HG03460 (cell line): ENCODE measurements around the gene MAPK8IP3.

Experiments
- ATAC-seq: cut with Tn5 transposase; IDR thresholded peaks from one replicate; pipeline ENCODE4 v1.9.1; 2021; ENCODE audit not compliant: unreplicated experiment

The MAPK8IP3 gene

DNA sequence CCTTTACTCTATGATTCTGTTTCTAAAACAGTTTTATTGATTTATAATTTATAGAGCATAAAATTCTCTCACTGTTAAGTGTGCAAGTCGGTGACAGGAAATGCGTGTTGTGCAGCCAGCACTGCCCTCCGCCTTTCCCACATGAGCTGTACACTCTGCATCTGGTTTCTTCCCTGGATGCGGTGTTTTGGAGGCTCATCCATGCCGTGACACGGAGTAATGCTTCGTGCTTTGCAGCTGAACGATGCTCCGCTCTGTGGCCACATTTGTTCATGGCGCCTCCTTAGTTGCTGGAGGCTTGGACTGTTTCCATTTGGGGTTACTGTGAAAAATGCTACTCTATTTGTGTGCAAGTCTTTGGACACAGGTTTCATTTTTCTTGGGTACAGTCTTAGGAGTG is 94.7 kb downstream of the MAPK8IP3 start:
- ATAC-seq = no peak

DNA sequence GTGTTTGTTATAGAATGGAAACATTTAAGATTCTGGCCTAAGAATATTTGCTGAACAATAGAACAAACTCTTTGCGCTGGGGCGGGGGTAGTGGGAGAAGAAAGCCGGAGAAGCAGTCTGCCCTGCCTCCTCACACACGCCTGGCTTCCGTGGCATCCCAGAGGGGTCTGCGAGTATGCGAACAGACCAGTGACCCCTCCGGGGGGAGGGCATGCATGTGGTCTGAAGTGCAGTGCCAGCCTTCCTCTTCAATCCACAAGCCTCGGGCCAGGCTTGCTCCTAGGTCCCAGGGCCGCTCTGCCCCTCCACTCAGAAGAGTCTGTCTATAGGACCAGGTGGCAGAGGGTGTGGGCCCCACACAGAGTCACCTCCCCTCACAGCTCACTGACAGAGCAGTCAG is 101.6 kb downstream of the MAPK8IP3 start:
- no peak for ATAC-seq

DNA sequence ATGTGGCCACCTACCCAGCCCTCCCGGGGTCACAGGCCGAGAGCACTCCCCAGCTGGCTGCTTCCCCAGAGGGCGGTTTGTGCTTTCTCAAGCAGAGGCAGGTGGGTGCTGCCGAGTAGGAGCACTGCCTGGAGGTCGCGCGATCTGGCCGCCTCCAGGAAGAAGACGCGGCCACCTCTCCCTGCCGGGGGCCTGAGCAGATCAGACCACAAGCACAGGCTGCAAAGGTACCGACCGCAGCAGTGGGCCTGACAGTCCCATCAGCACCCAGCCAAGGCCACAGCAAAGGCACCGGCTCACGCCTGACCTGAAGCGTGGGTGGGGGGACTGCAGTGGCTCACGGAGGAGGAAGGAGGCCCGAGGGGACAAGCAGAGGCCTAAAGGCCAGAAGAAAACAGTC is 102.7 kb downstream of the MAPK8IP3 start:
- no peak for ATAC-seq

DNA sequence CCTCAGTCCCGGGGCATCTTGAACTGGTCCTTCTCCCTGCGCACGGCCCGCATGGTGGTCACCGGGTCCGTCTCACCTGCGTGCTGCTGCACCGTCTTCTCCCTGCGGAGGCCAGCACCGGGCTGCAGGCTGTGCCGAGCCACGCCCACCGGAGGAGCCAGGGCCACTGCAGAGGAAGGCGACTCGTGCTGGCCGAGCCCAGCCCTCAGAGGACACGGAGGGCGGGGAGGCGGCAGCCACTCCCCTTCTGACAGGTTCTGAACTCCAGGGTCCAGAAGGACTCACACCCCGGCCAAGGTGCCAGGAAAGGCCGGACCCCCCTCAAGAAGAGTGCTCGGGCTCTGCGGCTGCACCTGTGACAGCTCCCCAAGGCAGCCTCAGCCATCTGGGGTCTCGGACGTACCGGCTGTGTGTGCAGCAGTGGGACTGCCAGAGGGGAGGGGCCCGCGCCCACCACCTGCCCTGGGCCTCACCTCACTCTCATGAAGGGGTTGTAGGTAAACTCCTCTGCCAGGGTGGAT is 103.3 kb downstream of the MAPK8IP3 start:
- no peak for ATAC-seq

DNA sequence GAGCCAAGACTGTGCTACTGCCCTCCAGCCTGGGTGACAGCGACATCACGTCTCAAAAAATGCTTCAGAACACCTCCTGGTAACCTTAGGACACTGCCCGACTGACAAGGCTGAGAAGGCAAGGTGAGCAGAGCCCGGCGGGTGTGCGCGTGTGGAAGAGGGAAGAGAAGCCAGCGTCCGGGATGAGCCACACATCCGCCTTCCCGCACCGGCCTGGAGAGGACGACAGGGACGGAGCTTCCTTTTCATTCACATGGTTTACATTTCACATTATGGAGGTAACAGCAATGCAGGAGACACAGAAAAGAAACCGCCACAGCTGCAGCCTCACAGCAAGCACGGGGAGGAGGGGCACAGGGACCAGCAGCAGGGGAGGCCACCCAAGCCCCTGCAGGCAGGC is 104.1 kb downstream of the MAPK8IP3 start:
- no peak for ATAC-seq

DNA sequence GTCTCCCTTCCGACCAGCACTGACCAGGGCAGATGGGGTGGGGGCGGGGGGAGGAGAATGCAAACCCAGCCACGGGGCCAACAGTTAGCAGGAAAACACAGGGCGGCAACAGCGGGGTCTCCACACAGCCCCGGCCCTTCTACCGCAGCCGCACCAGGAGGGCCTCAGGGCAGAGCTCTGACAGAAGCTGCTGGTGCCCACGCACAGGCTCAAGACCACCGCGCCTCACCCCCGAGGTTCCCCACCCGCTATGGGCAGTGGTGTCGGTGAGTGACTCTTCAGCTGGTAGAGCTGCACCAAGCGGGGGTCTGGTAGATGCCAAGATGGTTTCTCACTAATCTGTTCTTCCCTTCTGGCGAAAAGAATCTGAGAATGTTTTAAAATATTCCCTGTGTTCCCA is 104.5 kb downstream of the MAPK8IP3 start:
- no peak for ATAC-seq

DNA sequence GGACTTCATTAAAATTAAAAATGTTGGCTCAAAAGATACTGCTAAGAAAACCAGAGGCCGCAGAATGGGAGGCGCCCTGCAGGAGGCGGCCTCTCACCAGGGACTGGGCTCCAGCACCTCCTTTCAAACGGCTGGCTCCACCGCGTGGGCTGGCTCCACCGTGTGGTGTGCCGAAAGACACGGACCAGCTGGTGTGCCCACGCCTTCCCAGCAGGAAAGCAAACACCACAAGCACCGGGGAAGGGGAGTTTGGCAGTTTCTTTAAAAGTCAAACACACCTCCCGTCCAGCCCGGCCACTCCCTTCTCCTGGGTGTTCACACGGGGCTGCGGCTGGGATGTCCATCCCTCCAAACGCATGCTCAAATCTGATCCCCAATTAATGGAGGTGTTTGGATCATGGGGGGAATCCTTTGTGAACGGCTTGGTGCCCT is 106.8 kb downstream of the MAPK8IP3 start:
- ATAC-seq = no peak

DNA sequence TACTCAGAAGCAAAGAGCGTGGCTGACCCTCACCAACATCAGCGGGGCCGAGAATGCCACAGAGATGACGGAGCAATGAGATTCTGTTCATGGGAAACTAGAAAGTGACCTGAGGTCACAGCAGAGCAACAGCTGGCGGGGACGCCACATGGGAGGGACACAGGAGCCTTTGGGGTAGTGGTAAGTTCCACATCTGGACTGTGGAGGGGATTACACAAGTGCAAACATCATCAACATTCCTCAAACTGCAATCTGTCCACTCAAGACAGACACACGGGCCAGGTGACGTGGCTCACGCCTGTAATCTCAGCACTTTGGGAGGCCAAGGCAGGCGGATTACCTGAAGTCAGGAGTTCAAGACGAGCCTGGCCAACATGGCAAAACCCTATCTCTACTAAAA is 109.5 kb downstream of the MAPK8IP3 start:
- no peak for ATAC-seq

DNA sequence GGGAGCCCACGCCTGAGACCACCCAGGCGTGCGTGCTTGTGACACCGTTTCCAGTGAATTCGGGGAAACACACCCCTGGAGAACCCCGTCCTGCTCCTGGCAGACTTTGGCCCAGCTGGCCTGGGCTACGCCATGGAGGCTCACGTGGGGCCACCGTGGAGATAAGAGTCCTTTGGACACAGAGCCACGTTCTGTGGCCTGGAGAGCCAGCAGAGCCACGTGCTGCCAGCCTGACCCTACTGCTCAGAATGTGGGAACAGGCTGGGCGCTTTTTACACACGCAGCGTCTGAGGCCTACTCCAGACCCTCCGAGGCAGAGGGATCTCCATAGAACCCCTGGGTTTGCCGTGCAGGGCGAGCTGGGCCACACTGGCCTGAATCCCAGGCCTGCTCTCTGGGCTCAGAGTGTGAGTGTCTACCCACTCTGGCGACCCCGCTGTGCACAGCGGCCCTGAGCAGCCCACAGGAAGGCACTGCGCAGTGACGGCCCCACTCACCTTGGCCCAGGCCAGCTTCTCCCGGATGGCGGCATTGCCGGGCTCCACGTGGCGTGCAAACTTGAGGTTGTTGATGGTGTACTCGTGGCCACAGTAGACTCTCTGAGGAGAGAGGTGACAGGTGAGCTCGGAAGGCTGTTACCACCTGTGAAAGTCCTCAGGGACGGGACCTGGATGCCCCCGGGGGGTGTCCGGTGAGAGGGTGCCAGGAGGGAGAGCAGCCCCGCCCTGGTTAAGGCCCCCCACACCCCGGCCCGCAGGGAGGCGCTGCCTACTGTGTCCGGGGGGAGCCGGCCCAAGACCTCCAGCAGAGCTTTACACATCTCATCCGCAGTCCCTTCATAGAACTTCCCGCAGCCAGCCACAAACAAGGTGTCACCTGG is 110.6 kb downstream of the MAPK8IP3 start:
- ATAC-seq = no peak

DNA sequence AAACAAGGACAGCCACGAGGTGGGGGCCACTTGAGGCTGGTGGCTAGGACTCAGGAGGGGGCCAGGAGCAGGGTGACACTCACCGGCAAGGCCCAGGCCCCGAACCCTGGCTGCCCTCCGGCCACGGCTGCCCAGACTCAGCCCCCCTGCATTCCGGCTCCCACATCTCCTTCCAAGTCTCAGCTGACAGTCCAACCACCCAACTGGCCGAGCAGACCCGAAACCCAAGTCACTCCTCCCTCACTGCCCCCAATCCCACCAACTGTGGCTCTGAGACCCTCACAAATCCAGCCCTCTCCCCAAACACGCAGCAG is 111.2 kb downstream of the MAPK8IP3 start:
- ATAC-seq = no peak

DNA sequence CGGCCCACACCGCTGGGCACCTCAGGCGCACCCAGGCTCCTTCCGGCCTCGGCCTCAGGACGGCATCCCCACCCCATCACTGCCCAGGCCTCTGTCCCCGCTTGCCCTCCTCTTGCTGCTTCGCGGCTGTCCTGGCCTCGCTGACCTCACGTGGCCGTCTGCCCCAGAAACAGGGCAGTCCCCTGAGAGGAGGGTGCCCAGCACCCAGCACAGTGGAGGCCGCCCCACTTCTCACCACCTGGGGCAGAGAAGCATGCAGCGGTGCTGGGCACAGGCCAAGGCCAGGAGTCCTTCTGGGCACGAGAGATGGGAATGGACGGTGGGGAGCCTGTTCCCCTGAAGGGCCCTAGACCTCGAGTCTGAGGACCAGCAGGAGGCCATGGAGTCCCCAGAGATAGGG is 111.7 kb downstream of the MAPK8IP3 start:
- no peak for ATAC-seq

DNA sequence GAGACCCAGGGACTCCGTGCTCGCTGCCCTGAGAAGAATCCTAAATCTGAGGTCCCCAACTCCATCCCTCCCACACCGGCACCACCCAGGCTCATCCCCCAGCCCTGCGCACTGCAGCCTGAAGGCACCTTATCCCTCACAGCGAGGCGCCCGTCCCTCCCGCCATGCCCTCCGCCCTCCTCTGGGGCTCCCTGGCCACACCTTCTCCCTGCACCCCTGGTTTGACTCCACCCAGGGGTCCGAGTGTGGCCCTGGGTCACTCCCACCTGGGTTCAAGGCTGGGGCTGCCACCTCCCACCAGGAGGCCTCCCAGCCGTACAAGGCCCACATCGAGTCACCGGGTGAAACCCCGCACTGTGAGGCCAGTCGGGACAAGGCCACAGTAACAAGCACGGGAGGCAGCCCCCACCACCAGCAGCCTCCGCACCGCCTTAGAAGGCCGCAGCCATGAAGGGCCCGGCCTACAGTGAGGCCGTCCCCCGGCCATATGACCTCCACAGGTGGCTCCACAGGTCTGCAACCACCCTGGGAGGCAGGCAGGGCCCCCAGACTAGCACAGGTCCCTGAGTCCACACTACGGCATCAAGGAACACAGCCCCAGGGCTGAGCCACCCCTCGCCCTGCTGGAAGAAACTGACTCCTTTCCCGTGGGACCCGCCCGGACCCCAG is 112.3 kb downstream of the MAPK8IP3 start:
- ATAC-seq = no peak

DNA sequence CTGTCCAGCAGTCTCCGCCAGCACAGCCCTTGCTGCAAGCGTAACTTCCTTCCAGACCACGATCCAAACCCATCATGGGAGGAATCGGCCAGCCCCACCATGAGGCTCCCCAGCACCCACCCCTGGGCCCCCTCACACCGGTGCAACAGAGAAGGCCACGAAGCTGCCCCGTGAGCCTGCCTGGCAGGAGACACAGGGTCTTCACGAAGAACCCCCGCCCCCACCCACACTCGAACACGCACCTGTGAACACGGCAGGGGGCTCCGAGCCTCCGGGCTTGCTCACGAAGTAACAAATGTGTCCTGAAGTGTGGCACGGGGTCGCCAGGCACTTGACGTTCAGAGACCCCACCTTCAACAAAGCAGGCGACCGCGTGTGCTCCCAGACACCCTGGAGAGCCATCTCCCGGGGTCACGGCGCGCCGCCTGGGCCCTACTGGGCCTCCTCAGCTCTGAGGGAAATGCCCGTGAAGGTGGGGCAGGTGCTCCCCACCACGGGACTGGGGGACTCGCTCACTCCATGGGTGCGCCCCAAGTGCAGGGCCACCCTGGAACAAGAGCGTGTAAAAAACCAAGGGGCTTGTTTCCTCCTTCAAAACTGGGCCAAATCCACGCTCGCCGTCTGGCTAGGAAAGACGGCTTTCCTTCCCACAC is 113.0 kb downstream of the MAPK8IP3 start:
- no peak for ATAC-seq

DNA sequence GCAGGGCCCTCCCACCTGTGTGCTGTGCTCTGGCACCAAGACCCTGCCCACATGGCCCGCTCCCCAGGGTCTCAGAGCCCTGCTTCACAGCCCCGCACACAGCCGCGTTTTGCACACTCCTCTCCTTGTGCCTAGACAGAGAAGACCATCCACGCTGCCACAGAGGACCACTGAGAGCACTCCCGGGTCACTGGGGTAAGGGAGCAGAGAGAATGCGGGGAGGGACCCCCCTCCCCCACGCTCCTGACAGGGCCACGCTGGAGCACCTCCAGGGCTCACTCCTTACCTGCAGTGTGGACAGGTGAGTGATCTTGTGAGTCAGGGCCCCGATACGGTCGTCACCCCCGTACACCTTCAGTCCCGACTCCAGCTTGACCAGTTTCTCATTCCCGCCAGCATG is 113.6 kb downstream of the MAPK8IP3 start:
- no peak for ATAC-seq
